Central memory CD4-positive, alpha-beta T cell (primary cell): ENCODE measurements around the gene CHSY1.

ENCODE experiments used
- DNase-seq: peaks from one replicate; pipeline ENCODE4 v3.0.0; 2022

CHSY1 gene

GRCh38 chr15:101185770-101186169 lies 66.1 kb downstream of the CHSY1 start:
- no peak for DNase-seq

GRCh38 chr15:101185336-101185735 lies 66.5 kb downstream of the CHSY1 start:
- DNase-seq, result no peak

DNA sequence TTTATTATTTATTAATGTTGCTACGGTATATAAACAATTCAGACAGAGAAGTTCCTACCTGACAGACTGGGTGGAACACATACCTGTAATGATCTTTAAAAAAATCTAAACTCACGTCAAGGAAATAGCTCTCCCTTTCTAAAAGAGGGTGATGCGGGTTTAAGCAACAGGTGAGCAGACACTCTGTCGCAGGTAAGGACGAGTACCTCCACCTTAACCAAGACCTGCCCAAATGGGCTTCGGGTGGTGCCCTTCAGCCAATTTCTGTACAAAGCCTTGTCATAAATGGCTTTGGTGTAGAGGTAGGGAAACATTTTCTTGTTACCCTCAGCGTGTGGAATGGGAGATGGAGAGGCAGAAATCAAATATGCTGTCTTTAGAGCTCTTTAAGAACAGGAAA lies 67.0 kb downstream of the CHSY1 start:
- DNase-seq, result no peak

DNA sequence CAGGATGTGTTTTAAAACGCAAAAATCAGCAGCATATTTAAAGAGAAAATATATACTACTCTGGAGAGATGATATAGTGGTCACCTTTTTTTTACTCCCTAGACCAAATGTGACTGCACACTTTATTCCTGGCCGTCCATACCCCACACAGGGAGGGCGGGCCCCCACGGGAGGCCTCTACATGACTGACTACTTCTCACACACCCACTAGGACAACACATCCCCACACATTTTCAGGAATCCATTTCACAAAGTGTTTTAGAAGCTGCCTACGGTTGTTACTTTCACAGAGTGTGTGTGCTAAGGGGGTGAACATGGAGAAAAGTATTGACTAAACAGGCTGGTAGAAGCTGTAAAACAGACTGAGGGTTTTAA lies 67.9 kb downstream of the CHSY1 start:
- no peak for DNase-seq

DNA sequence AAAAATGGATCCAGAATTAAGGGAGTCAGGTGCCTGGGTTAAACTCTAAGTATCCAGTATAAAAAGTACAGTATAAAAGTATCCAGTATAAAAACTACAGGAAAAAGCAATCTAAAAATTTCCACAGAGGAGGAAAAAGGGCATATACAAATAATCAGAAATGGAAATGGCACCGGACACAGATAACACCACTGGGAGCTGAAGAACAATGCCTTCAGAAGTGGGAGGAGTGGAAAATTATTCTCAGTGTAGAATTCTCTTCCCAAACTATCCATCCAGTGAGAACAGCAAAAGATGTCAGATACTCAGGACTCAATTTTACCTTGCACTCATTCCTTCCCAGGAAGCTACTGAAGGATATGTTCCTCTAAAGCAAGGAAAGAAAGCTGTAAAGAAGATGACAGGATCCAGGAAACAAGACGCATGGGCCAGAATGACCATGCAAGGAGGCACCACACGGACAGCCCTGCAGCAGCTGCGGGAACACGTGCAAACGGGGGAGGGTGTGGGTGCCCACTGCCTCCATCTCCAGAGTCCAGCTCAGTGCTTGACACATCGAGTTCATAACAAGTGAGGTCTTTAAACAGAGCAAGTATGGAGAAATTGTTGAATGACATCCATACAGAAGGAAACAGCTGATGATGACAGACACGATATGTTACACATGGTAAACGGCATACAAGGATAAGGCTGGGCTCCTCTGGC lies 68.5 kb downstream of the CHSY1 start:
- DNase-seq, result no peak

DNA sequence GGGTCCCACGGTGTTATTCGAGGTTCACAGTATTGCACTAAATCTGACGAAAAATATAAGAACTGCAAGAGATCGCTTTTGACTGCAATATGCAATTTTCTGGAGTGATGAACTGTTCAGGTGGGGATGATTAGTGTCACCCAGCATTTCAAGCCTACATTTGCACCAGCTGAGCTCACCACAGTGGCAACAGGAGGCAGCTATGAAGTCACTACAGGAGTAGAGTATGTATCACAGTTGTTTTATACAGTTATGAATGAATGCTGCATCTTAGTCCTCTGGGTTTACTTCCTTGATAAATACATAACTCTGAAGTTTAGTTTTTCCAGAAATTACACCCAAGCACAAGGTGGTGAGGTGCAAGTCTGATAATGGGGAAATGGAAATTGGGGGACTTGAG lies 69.6 kb downstream of the CHSY1 start:
- DNase-seq, result no peak

DNA sequence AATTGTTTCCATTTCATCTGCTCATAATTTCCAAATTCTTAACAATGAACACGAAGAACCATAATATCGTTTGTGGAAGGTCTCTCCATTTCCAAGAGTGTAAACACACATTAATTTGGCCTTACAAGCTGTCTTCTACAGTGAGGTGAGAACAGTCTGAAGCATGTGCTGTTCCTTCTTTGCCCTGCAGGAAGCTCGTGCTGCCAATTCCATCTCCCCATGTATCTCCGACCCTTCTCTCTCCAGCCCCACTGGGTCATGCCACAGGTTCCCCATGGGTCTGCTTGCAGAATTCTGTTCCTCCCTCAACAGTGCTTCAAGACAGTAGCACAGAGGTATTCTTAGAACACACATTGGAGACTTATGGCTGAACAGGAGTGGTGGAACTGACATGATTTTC lies 70.5 kb downstream of the CHSY1 start:
- no peak for DNase-seq

- DNase-seq, result no peak
These were observed 71.1 kb downstream of the CHSY1 start for GRCh38 chr15:101180620-101181307.

- no peak for DNase-seq
These were observed 72.3 kb downstream of the CHSY1 start for GRCh38 chr15:101179341-101180153.

- DNase-seq, result no peak
These were observed 72.9 kb downstream of the CHSY1 start for GRCh38 chr15:101178931-101179330.

DNA sequence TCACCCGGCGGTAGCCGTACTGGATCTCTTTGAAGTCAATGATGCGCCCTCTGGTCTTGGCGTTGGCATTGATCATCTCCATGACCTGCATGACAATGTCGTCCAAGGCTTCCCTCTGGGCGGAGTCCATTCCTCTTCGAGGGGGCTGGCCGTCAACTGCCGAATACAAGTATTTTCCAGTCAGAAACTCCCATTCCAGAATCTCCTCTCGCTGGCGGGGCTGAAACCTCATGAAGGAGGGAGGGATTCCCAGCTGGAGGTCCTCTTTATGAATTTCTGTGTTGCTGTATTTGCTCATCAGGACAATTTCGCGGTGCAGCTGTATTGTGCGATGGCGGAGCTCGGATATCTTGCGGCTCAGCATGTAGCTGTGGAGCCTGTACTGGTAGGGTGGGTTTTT lies 73.4 kb downstream of the CHSY1 start:
- no peak for DNase-seq

GRCh38 chr15:101177866-101178265 lies 74.0 kb downstream of the CHSY1 start:
- no peak for DNase-seq

DNA sequence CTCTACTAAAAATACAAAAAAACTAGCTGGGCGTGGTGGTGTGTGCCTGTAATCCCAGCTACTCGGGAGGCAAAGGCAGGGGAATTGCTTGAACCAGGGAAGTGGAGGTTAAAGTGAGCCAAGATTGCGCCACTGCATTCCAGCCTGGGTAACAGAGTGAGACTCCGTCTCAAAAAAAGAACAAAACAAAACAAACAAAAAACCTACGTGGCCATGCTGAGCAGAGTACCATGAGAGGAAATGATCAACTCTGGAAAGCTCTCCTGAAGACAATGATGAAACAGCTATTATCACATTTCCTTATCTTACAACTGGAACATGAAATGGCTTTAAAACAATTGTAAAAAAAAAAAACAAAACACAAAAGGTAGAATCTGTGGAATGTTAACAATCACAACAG lies 75.2 kb downstream of the CHSY1 start:
- no peak for DNase-seq

DNA sequence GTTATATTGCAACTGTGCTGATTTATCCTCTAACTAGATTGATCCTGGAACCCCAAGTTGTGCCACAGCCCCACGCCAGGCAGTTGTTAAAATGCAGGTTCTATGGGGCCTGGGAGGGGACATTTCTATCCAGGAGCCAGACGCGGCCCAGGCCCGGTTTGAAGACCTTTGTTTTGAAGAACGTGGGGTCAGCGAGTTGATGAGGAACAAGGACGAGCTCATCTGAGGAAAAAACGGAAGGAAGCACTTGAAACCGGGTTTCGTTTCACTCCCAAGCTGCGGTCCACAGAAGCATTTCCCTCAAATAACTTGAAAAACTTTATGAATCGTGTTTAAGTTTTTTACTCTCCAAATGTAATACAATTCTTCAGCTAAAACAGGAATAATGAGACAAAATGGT lies 76.4 kb downstream of the CHSY1 start:
- no peak for DNase-seq

DNA sequence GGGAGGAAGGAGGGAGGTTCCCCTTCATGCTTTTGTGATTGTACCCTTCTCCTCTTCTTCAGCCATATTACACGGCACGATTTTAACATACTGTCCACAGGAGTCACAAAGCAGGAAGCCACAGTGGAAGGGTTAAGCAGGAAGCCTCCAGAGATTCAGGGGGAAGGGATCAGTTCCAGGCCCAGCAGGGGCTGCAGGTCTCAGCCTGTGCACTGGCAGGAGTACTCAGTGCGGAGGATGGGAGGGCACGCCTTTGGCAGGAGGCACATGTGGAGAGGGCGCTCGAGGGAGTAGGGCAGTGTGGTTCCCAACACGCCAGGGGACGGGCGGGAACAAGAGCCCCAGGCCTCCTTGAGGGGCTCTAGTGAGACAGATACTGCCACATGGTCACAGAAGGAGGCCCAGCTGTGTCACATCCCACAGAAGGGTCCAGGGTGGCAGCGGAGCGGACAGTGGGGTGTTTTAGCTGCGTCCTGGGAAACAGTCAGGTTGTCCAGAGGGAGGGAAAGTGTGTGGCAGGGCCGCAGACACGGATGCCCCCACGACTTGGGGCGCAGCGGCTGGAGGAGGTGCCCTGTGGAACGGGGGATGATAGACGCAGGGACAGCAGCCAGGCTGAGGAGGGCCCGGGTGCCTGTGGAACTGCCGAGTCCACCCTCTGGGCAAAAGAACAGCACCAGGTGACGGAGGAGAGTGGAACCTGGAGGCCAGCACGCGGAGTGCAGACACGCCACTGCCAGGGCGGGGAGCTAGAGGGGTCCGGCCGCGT lies 77.5 kb downstream of the CHSY1 start:
- DNase-seq, result no peak

DNA sequence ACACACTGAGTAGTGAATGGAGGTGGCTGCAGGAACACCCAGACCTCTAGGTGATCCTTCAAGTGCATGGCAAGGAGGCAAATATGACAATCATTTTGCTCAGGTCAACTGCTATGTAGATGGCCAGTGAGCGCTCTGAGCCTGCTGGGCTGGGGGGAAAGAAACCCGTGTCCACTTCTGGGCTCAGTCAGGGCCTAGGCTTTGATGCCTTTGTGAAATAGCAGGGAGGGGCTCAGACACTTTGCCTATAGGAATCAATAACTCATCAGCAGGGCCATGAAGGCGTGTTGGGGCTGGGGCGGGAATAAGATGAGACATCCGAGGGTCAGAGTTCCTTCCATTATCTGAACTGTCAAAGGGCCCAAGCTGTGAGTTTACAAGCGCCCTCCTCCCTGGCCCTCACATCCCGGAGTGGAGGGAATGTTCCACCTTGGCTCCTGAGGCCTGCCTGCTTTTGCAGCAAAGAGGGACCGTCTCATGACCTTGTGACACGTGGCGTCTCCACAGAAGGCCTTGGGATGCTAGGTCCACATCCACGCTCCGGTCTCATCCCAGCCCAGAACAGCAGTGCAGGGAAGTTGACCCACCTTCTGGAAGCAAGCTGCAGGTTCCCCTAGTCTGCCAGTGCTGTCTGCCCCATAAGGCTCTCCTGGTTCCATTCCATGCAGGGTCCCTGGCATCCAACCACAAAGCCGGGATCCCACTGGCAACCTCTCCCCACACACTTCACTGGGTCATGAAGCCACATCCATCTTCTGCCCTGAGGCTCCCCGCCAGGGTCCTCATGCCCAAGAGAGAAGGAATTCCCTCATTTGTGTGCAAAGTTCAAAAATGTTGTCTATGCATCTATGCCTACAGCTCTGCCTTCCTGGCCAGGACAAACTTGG lies 78.4 kb downstream of the CHSY1 start:
- DNase-seq, result no peak

- no peak for DNase-seq
These were observed 79.3 kb downstream of the CHSY1 start for GRCh38 chr15:101172501-101173071.

DNA sequence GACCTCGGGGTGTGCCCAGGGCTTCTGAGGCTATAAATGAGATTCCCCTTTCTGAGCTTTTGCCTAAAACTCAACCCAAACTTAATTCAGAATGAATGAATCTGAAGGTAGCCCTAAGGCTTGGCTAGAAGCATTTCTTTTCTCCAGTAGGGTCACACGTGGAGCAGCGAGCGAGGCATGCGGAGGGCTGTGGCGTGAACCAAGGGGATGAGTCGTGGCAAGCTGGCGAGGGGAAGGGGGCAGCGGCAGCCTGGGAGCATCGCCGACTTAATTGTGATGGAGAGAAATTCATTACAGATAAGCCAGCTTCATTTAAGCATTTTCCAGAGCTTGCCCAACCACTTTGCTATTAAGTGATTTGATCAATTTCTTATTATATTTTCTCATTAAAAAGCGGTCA lies 79.9 kb downstream of the CHSY1 start:
- DNase-seq, result no peak

- no peak for DNase-seq
These were observed 81.1 kb downstream of the CHSY1 start for GRCh38 chr15:101170568-101171350.

- no peak for DNase-seq
These were observed 82.3 kb downstream of the CHSY1 start for GRCh38 chr15:101169495-101170071.
